A549 (cell line): Measurements from ENCODE around the gene HMCES. TPM values are rescaled to one million over a fixed set of nuclear protein-coding genes. Genes with fewer than 3 reads are reported as not detected.
A peak's percentile ranks its signal among the peaks of the same experiment; 100 is the strongest.

Experiments used
- ATAC-seq, 2 experiments: fragments of 200-7000 bp in 1 of 2; fragments of >200 bp in 1 of 2; cut with Nextera tagmentation in 1 of 2; cut with Tn5 transposase in 1 of 2; 3 replicates each; pipeline versions ENCODE4 v1.8.0 to v1.9.1; 2018 to 2020; ENCODE audit warnings: mild to moderate bottlenecking in 1 of 2, moderate library complexity in 1 of 2
- CTCF ChIA-PET: fragments of 300-600 bp; sonication (Branson Sonifier 250); formaldehyde crosslinking; extraction: SDS; loops from one replicate; lab custom pipeline; 2021; ENCODE audit warnings: antibody characterized with exemption, inconsistent platforms; lab: Yijun Ruan, JAX
- POLR2A ChIA-PET: fragments of 350-600 bp; formaldehyde crosslinking; extraction: SDS; loops from one replicate; lab custom pipeline; 2021; ENCODE audit warnings: antibody characterized with exemption, inconsistent platforms; lab: Yijun Ruan, JAX
- DNase-seq, 2 experiments: peaks; one replicate each; pipeline versions ENCODE4 v3.0.0 to v3.0.0-alpha.2; 2011 to 2016; ENCODE audit warnings: low read depth in 1 of 2, low spot score in 1 of 2
- FAIRE-seq: peaks from 2 replicates; lab custom pipeline; 2011; peaks lifted over from hg19 to GRCh38; lab: Jason Lieb, UNC
- H3K27ac ChIP-seq, 2 experiments: fragments of >200 bp; sonication (Bioruptor Twin); formaldehyde crosslinking; 3 replicates each; pipeline ENCODE4 v1.5.1; 2016 to 2017
- H3K4me1 ChIP-seq: fragments of >200 bp; sonication (Bioruptor Twin); formaldehyde crosslinking; 3 replicates; pipeline ENCODE4 v1.6.1; 2016
- H3K4me2 ChIP-seq: fragments of >200 bp; sonication (Bioruptor Twin); formaldehyde crosslinking; 3 replicates; pipeline ENCODE4 v1.6.1; 2016
- H3K4me3 ChIP-seq: fragments of >200 bp; sonication (Bioruptor Twin); formaldehyde crosslinking; 3 replicates; pipeline ENCODE4 v1.5.1; 2016
- H3K9me3 ChIP-seq: fragments of >200 bp; sonication (Bioruptor Twin); formaldehyde crosslinking; 3 replicates; pipeline ENCODE4 v1.6.1; 2016
- BHLHE40 ChIP-seq: IDR thresholded peaks from 2 replicates; pipeline ENCODE4 v1.6.1; 2012; ENCODE audit warnings: low read depth, low read length, inconsistent platforms
- CBX8 ChIP-seq: fragments of 200-600 bp; sonication (generic); IDR thresholded peaks from 2 replicates; pipeline ENCODE4 v1.6.1; 2016
- CEBPB ChIP-seq, 2 experiments: fragments of >200 bp in 1 of 2; sonication (Bioruptor Twin) in 1 of 2; formaldehyde crosslinking in 1 of 2; IDR thresholded peaks; 2 replicates each; pipeline ENCODE4 v1.6.1; 2012 to 2016
- CHD2 ChIP-seq: fragments of 150-350 bp; IDR thresholded peaks from 2 replicates; pipeline ENCODE4 v1.6.1; 2014; ENCODE audit warnings: low read length; ENCODE audit not compliant: partially characterized antibody
- CTCF ChIP-seq: fragments of >200 bp; sonication (Bioruptor Twin); formaldehyde crosslinking; IDR thresholded peaks from 3 replicates; pipeline ENCODE4 v1.5.1; 2016
- ELK1 ChIP-seq: fragments of 150-350 bp; IDR thresholded peaks from 2 replicates; pipeline ENCODE4 v1.6.1; 2014; ENCODE audit warnings: low read depth, mild to moderate bottlenecking, low read length
- EP300 ChIP-seq, 2 experiments: fragments of >200 bp; sonication (Bioruptor Twin); formaldehyde crosslinking; IDR thresholded peaks; 2 replicates in 1 of 2; 3 replicates in 1 of 2; pipeline ENCODE4 v1.6.1; 2016 to 2017
- FOSB ChIP-seq: fragments of 250-450 bp; sonication (Bioruptor Pico); IDR thresholded peaks from 2 replicates; pipeline ENCODE4 v1.5.0; 2020; ENCODE audit warnings: mild to moderate bottlenecking, moderate library complexity
- FOSL2 ChIP-seq, 2 experiments: fragments of 450-650 bp in 1 of 2; fragments of >200 bp in 1 of 2; sonication (Bioruptor Twin) in 1 of 2; formaldehyde crosslinking; IDR thresholded peaks; 2 replicates each; pipeline versions ENCODE4 v1.5.0 to v1.6.1; 2016 to 2020; ENCODE audit warnings: mild to moderate bottlenecking in 1 of 2, moderate library complexity in 1 of 2
- FOXS1 ChIP-seq: fragments of 250-450 bp; sonication (Bioruptor Pico); IDR thresholded peaks from 2 replicates; pipeline ENCODE4 v1.5.0; 2020; ENCODE audit warnings: mild to moderate bottlenecking, moderate library complexity
- GATA3 ChIP-seq: IDR thresholded peaks from 2 replicates; pipeline ENCODE4 v1.6.1; 2012; ENCODE audit warnings: borderline replicate concordance
- HES2 ChIP-seq: fragments of >200 bp; sonication (Bioruptor Twin); formaldehyde crosslinking; IDR thresholded peaks from 2 replicates; pipeline ENCODE4 v1.6.1; 2016
- HEYL ChIP-seq: fragments of 250-450 bp; sonication (Bioruptor Pico); IDR thresholded peaks from 2 replicates; pipeline ENCODE4 v1.8.0; 2021; ENCODE audit warnings: mild to moderate bottlenecking, moderate library complexity
- JUN ChIP-seq, 2 experiments: fragments of >200 bp; sonication (Bioruptor Twin); formaldehyde crosslinking; IDR thresholded peaks; 2 replicates in 1 of 2; 3 replicates in 1 of 2; pipeline ENCODE4 v1.6.1; 2016 to 2017
- JUNB ChIP-seq: fragments of >200 bp; sonication (Bioruptor Twin); formaldehyde crosslinking; IDR thresholded peaks from 2 replicates; pipeline ENCODE4 v1.6.1; 2016
- KDM1A ChIP-seq: fragments of 200-600 bp; sonication (generic); IDR thresholded peaks from 2 replicates; pipeline ENCODE4 v1.6.1; 2016; ENCODE audit warnings: low read depth, mild to moderate bottlenecking
- MAFK ChIP-seq: fragments of 450-650 bp; IDR thresholded peaks from 2 replicates; pipeline ENCODE4 v1.6.1; 2014; ENCODE audit not compliant: partially characterized antibody
- MAX ChIP-seq: IDR thresholded peaks from 2 replicates; pipeline ENCODE4 v1.6.1; 2012
- MAZ ChIP-seq: fragments of 150-350 bp; IDR thresholded peaks from 2 replicates; pipeline ENCODE4 v1.6.1; 2014; ENCODE audit warnings: antibody characterized with exemption, low read depth, low read length, borderline replicate concordance
- NR3C1 ChIP-seq: fragments of >200 bp; sonication (Bioruptor Twin); formaldehyde crosslinking; IDR thresholded peaks from 3 replicates; pipeline ENCODE4 v1.6.1; 2017
- PBX3 ChIP-seq: IDR thresholded peaks from 2 replicates; pipeline ENCODE4 v1.6.1; 2012
- PHF8 ChIP-seq: fragments of 200-600 bp; sonication (generic); IDR thresholded peaks from 2 replicates; pipeline ENCODE4 v1.6.1; 2016; ENCODE audit warnings: low read depth, mild to moderate bottlenecking, antibody characterized with exemption, moderate library complexity, borderline replicate concordance
- POLR2AphosphoS2 ChIP-seq: conservative IDR thresholded peaks from 2 replicates; pipeline ENCODE4 v1.6.1; 2012; ENCODE audit warnings: low read length, improper control_type of control experiment, inconsistent platforms
- RARB ChIP-seq: fragments of 250-450 bp; sonication (Bioruptor Pico); IDR thresholded peaks from 2 replicates; pipeline ENCODE4 v1.8.0; 2021; ENCODE audit warnings: mild to moderate bottlenecking, moderate library complexity
- RCOR1 ChIP-seq: fragments of 150-350 bp; IDR thresholded peaks from 2 replicates; pipeline ENCODE4 v1.6.1; 2014; ENCODE audit warnings: antibody characterized with exemption, low read length, low read depth
- SMC3 ChIP-seq: fragments of >200 bp; sonication (Bioruptor Twin); formaldehyde crosslinking; IDR thresholded peaks from 3 replicates; pipeline ENCODE4 v1.6.1; 2018; ENCODE audit warnings: inconsistent platforms
- TFCP2L1 ChIP-seq: fragments of 250-450 bp; sonication (Bioruptor Pico); IDR thresholded peaks from 2 replicates; pipeline ENCODE4 v1.5.0; 2021; ENCODE audit warnings: mild to moderate bottlenecking
- USF2 ChIP-seq: fragments of 450-650 bp; IDR thresholded peaks from 2 replicates; pipeline ENCODE4 v1.6.1; 2014; ENCODE audit warnings: antibody characterized with exemption
- WGBS: methylation state at CpG from one replicate; pipeline ENCODE4 v1.1.6; 2017; ENCODE audit errors: missing lambda C conversion rate; 5-methylcytosine and 5-hydroxymethylcytosine counted together
- polyA plus RNA-seq, 4 experiments: library from polyadenylated mRNA; depleted of rRNA in 3 of 4; stranded (reverse); fragments of >200 nt; fragmentation: RNase III in 1 of 4; extraction: RNeasy Plus Mini Kit Qiagen cat#74134 plus additional on column Dnase treatment in 1 of 4; gene quantifications; 2 replicates in 3 of 4; 3 replicates in 1 of 4; pipeline ENCODE4 v1.2.3, GENCODE V29; 2011 to 2017

The HMCES gene
- polyA plus RNA-seq, 2 of the 4 experiments (the other 2 are of a cell fraction): 35.2 to 39.9 TPM

- FAIRE-seq: no peak
- 97% methylated on average over 6 of the region's 6 CpGs for WGBS
Measured at GRCh38 chr3:129256270-129256669, 22.4 kb upstream of the HMCES start.

GRCh38 chr3:129257609-129258008 is 21.1 kb upstream of the HMCES start:
- TF ChIP-seq CEBPB (IDR thresholded peaks at IDR 0.05) (peak; percentile 18 to 42; a peak in 1 of 4 replicates), MAZ (no peak)
- 91% methylated on average over 11 of the region's 11 CpGs for WGBS
- no peaks in the 10 kb centered on the region for H3K4me1 ChIP-seq
- FAIRE-seq (no peak), ATAC-seq (no peak), DNase-seq (no peak)
- H3K9me3 ChIP-seq: no peaks in the 10 kb centered on the region
- no peak overlapping the region for H3K27ac ChIP-seq
- ChIA-PET CTCF (interaction anchor here (0.6 to 3.1 kb wide), 6 partner anchors 12 to 204 kb away, joined by 3 to 22 read pairs (median 4); no protein-coding TSS in a partner anchor), POLR2A (no interaction called here)
- no peak overlapping the region for H3K4me3 ChIP-seq
- no peak overlapping the region for H3K4me2 ChIP-seq

More at GRCh38 chr3:129256270-129256669, 22.4 kb upstream of the HMCES start:
- no peak overlapping the region for H3K27ac ChIP-seq
- H3K4me1 ChIP-seq: no peaks in the 10 kb centered on the region
- ChIA-PET POLR2A (no interaction called here), CTCF (interaction anchor here (1.4 to 3.1 kb wide), 4 partner anchors 10 to 111 kb away, joined by 3 to 22 read pairs (median 6); no protein-coding TSS in a partner anchor)
- TF ChIP-seq HES2 (no peak), MAFK (no peak), JUN (IDR thresholded peaks at IDR 0.05) (no peak), NR3C1 (no peak), RCOR1 (no peak), GATA3 (no peak), FOSL2 (IDR thresholded peaks at IDR 0.05) (no peak), FOSL2 (CRISPR knock-in tag; IDR thresholded peaks at IDR 0.05) (no peak), USF2 (no peak), CHD2 (no peak), PBX3 (no peak), SMC3 (no peak)
- H3K4me3 ChIP-seq: no peak overlapping the region
- H3K4me2 ChIP-seq: no peak overlapping the region
- ATAC-seq: no peak
- DNase-seq: no peak
- H3K9me3 ChIP-seq: no peaks in the 10 kb centered on the region

GRCh38 chr3:129259612-129260477 is 18.8 kb upstream of the HMCES start:
- ATAC-seq: no peak
- WGBS: 88% methylated on average over 6 of the region's 7 CpGs
- DNase-seq: no peak
- no peak overlapping the region for H3K27ac ChIP-seq
- ChIA-PET CTCF (interaction anchor here (0.8 to 1.8 kb wide), 6 partner anchors 14 to 310 kb away, joined by 3 to 6 read pairs (median 4); a partner anchor contains a TSS), POLR2A (interaction anchor here (1.7 kb wide), 1 partner anchor 10 kb away, joined by 7 read pairs; the partner anchor contains the start of gene COPG1)
- no peak for FAIRE-seq
- H3K9me3 ChIP-seq: no peaks in the 10 kb centered on the region
- no peak overlapping the region for H3K4me3 ChIP-seq
- TF ChIP-seq POLR2AphosphoS2: no peak
- no peak for TF ChIP-seq PHF8
- no peak for TF ChIP-seq HES2
- no peak for TF ChIP-seq ELK1
- TF ChIP-seq FOSL2 (IDR thresholded peaks at IDR 0.05): no peak
- TF ChIP-seq FOSL2 (CRISPR knock-in tag; IDR thresholded peaks at IDR 0.05): no peak
- TF ChIP-seq CTCF: no peak
- TF ChIP-seq FOXS1 (CRISPR knock-in tag): no peak
- TF ChIP-seq HEYL: no peak
- no peak for TF ChIP-seq CBX8
- no peak for TF ChIP-seq EP300 (IDR thresholded peaks at IDR 0.05)
- no peak for TF ChIP-seq TFCP2L1 (CRISPR knock-in tag)
- no peak for TF ChIP-seq JUN (IDR thresholded peaks at IDR 0.05)
- TF ChIP-seq KDM1A: no peak
- no peak for TF ChIP-seq BHLHE40
- TF ChIP-seq MAX: no peak
- TF ChIP-seq NR3C1: no peak
- no peak for TF ChIP-seq JUNB
- TF ChIP-seq RARB: no peak
- no peak for TF ChIP-seq FOSB (CRISPR knock-in tag)
- no peak for TF ChIP-seq RCOR1
- H3K4me2 ChIP-seq: no peak overlapping the region
- no peaks in the 10 kb centered on the region for H3K4me1 ChIP-seq
